HCEC 1CT (cell line): Measurements from ENCODE around the gene RABGAP1L.
"Not testable (repeated sequence)": the region's sequence is repeated elsewhere in the genome, so short reads cannot be mapped to it uniquely, and the experiment has no call there.

Experiments
- DNase-seq: peaks from one replicate; pipeline ENCODE4 v3.0.0-alpha.2; 2017

RABGAP1L gene

DNA sequence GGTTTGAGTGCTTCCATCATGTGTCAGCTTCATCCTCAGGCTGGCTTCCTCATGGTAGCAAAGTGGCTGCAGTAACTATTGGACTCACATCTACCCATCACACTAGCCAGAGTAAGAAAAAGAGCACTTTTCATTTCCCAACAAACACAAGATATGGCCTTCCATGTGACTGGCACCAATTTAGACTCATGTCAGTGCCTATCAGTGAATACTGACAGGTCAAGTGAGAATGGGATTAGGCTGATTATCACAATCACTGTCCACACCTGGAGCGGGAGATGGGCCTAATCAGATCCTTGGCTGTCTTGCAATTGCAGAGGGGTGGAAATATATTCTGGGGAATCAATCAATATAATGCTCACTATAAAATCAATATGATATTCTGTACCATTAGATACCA lies 2.9 kb upstream of the RABGAP1L start:
- no peak for DNase-seq

DNA sequence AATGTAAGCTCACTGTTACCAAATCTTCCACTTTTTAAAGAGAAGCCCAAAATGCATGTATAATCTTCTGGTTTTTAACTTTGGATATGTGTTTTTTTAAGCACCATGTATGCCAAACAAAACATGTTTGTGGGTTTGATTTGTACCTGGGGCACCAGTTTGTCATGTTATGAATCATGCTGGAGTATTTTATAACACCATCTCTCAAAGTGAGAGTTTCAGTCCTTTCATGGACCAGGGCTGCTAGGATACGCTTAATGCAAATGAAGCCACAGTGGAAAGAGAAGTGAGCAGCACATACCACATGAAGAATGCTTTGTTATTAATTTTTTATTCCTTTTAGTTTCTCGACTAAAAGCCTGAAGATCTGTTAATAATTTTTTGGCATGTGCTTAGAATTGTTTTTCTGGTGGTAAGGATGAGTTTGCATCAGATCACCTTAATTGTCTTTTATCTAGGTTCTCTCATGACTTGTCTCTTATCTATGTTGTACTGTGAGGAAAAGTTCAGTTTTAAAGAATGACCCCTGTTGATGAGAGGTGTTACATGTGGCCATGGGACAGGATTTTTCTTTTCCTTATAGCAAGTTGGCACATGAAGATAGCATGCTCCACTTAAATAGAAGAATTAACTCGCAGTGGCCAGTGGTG lies 2.0 kb upstream of the RABGAP1L start:
- DNase-seq = no peak

DNA sequence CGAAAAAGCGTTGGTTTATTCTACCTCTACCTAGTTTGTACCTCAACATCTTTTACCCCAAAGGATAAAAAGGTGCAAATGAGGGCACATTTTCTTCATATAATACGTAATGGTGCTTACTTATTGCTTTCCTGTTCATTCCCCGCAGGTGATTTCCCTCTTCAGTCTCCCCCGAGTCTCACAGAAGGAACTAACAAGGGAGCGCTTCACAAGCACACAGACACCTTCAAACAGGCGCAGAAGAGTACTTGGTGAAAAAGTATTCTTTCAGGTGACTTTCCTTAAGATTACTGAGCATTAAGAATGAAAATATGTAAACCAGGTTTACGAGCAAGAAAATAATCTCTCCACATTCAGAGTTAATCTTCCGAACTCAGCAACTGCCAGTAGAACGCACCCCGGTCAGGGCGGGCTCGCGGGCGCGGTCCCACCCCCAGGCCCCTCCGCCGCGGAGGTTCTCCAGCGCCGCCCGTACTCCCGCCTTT lies 511 bp upstream of the RABGAP1L start:
- DNase-seq = no peak

- peak; percentile 32 for DNase-seq
Observed at GRCh38 chr1:174160109-174160473, 771 bp downstream of the RABGAP1L start.

DNA sequence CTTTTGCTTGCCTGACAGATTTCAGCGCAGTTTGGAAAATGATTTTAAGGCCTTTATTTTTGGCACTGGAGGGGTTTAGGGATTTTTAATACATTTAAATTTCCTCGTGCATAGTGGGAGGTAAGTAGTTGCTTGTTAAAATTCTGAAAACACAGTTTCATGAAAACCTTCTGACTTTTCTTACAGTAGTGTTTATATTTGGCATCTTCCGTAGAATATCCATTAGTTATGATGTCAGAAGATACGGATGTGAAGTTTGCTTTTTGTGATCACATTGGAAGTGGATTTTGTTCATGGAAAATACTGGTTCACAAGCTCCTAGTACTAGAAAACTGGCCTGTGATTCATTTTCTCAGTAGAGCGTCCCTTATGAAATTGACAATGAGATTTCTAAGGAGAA lies 1.3 kb downstream of the RABGAP1L start:
- DNase-seq = no peak

DNA sequence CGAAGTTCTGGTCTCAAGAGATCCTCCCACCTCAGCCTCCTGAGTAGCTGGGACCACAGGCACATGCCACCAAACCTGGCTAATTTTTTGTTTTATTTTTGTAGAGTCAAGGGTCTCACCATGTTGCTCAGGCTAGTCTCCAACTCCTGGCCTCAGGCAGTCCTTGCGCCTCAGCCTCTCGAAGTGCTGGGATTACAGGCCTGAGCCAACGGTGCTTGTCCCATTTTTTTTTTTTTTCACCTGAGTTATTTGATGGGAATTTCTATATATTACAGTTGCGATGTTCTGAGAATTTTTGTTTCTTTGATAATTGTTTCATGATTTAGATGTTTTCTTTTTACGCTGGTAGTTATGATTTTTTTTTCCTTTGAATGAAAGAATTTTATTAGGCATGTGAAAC lies 2.5 kb downstream of the RABGAP1L start:
- no peak for DNase-seq

- DNase-seq = no peak
Observed at GRCh38 chr1:174164826-174165225, 5.5 kb downstream of the RABGAP1L start.

- DNase-seq = no peak
Observed at GRCh38 chr1:174165471-174166137, 6.3 kb downstream of the RABGAP1L start.

GRCh38 chr1:174166530-174167264 lies 7.4 kb downstream of the RABGAP1L start:
- no peak for DNase-seq

DNA sequence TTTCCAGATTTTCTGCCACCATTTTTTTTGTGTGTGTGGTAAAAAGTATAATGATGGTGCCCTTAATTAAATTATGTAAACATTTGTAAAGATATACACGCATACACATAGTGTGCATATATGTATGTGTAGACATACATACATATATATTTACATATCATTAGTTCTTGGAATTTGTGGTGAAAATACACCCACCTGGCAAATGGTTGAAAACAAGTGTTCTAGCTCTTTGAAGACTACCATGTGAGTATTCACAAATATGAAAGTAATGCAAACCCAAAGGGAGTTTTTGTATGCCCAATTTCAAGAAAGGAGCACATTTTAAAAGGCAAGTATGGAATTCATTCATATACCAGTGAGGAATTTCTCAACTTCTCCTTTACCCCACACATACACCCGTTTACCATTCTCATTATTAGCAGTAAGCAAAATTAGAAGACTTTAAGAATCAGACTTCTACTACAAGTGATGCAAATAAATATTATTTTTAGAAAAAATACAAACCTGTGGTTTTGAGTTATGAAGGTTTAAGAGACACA lies 8.0 kb downstream of the RABGAP1L start:
- DNase-seq = no peak

DNA sequence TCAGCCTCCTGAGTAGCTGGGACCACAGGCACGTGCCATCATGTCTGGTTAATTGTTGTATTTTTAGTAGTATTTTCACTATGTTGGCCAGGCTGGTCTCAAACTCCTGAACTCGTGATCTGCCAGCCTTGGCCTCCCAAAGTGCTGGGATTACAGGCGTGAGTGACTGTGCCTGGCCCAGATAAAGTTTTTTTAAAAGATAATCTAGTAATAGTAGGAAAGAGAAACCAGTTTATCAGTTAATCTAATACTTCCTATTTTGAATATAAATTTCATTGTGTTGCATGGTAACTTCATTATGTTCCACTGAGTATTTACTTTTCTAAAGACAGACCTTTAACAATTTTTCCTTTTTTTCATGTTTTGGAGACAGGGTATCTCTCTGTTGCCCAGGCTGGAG lies 10.0 kb downstream of the RABGAP1L start:
- no peak for DNase-seq

DNA sequence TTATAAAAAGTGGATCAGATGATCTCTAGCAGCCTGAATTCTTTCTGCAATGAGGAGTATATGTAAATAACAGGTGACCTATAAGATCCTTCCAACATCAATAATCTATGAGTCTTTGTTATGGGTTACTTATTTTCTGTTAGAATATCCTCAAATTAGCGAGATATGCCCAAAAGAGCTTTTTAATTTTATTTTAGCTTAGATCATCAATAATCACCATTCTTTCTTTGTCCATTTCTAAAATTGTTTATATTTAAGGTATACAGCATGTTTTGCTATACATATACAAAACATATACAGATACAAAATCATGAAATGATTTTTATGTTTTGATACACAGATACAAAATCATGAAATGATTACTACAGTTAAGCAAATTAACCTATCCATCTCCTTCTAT lies 11.8 kb downstream of the RABGAP1L start:
- no peak for DNase-seq

- DNase-seq = no peak
Observed at GRCh38 chr1:174174461-174175329, 15.4 kb downstream of the RABGAP1L start.

DNA sequence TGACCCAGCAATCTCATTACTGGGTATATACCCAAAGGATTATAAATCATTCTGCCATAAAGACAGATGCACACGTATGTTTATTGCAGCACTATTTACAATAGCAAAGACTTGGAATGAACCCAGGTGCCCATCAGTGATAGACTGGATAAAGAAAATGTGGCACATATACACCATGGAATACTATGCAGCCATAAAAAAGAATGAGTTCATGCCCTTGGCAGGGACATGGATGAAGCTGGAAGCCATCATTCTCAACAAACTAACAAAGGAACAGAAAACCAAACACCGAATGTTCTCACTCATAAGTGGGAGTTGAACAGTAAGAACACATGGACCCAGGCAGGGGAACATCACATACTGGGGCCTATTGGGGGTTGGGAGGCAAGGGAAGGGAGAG lies 19.1 kb downstream of the RABGAP1L start:
- not testable (repeated sequence) for DNase-seq

DNA sequence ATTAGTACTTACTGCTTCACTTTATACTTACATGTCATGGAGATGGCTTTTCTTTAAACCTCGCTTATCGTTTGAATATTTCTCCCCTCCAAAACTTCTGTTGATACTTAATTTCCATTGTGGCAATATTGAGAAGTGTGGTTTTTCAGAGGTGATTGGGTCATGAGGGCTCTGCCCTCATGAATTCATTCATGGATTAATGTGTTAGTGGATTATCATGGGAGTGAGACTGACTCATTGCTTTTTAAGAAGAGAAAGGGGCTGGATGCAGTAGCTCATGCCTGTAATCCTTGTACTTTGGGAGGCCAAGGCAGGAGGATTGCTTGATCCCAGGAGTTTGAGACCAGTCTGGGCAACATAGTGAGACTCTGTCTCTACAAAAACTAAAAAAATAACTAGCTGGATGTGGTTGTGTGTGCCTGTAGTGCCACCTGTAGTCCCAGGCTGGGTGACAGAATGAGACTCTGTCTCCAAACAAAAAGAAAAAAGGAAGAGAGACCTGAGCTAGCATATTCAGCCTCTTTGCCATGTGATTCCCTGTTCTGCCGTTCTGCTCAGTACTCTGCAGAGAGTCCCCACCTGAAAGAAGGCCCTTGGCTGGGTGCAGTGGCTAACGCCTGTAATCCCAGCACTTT lies 30.2 kb downstream of the RABGAP1L start:
- no peak for DNase-seq

DNA sequence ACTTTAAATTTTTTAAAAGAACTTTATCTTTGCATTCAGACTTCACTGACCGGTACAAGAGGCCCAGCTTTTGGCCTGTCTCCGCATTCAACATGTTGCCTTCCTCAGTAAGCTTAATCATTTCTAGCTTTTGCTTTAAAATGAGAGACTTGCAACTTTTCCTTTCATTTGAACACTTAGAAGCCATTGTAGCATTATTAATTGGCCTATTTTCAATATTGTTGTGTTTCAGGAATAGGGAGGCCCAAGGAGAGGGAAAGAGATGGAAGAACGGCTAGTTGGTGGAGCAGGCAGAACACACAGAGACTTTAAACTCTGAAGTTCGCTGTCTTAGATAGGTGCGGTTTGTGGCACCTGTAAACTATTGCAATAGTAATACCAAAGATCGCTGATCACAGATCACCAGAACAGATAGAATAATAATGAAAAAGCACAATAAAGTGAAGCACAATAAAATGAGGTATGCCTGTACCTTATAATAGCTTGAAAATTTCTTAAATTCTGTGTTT lies 31.4 kb downstream of the RABGAP1L start:
- DNase-seq = no peak

- no peak for DNase-seq
Observed at GRCh38 chr1:174191349-174191862, 32.1 kb downstream of the RABGAP1L start.

DNA sequence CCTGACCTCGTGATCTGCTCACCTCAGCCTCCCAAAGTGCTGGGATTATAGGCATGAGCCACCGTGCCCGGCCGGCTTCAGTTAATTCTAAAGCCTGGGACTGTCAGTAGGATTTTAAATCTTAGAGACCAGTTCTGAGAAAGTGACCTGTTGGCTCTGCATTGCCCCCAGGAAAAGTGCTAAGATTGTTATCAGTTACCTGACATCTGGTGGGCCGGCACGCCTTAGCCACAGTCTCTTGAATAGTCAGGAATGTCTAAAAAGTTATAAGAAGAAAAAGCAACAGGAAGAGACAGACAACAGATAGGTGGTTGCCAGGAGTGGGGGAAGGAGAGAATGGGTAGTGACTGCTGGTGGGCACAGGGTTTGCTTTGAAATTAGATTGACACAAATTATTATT lies 35.1 kb downstream of the RABGAP1L start:
- no peak for DNase-seq

GRCh38 chr1:174197088-174197487 lies 37.8 kb downstream of the RABGAP1L start:
- no peak for DNase-seq

- no peak for DNase-seq
Observed at GRCh38 chr1:174197547-174197946, 38.2 kb downstream of the RABGAP1L start.

DNA sequence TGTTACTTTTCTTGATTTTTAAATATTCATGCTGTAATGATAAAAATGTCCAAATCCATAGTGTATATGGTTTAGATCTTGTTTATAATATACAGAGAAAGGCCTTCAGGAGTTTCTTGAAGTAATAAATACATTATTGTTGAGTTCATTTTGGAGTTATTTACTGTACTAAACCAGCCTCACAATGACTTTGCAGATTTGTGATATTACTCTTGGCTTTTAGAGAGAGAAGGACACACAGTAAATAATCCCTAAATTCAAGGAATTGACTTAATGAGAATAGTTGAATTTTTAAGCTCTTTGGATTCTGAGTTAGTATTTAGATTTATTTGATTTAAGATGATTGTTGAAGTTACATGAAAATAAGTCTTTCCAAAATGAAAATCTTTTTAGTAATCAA lies 38.9 kb downstream of the RABGAP1L start:
- DNase-seq = no peak

GRCh38 chr1:174200746-174201145 lies 41.4 kb downstream of the RABGAP1L start:
- DNase-seq = no peak
